Endothelial cell of umbilical vein (primary cell): ENCODE measurements around the gene UBE2F. TPM values are rescaled to one million over a fixed set of nuclear protein-coding genes. Genes with fewer than 3 reads are reported as not detected.

Source experiments
- BruUV-seq: library from RNA; stranded (reverse); fragments of 400-500 nt; replicated peaks from 2 replicates; lab custom pipeline; 2021; lab: Mats Ljungman, UMichigan
- CTCF ChIA-PET: fragments of 300-600, 350-600 bp; sonication (Branson Sonifier 250); formaldehyde crosslinking; loops from one replicate; lab custom pipeline; 2021; ENCODE audit warnings: antibody characterized with exemption, inconsistent platforms; lab: Charles Lee
- POLR2A ChIA-PET: fragments of 300-600, 350-600 bp; sonication (Branson Sonifier 250); formaldehyde crosslinking; loops from one replicate; lab custom pipeline; 2021; ENCODE audit warnings: antibody characterized with exemption, inconsistent platforms; lab: Charles Lee
- DNase-seq: peaks from one replicate; pipeline ENCODE4 v3.0.0-alpha.2; 2011; ENCODE audit warnings: low read depth, low spot score
- FAIRE-seq: peaks from 2 replicates; lab custom pipeline; 2011; peaks lifted over from hg19 to GRCh38; lab: Jason Lieb, UNC
- H2AFZ ChIP-seq: 2 replicates; pipeline ENCODE4 v1.6.0; 2012; ENCODE audit warnings: low read depth, low read length, control low read depth, inconsistent platforms
- H3K27ac ChIP-seq: 2 replicates; pipeline ENCODE4 v1.5.1; 2011; ENCODE audit warnings: low read depth, mild to moderate bottlenecking, control low read depth, low read length, moderate library complexity; ENCODE audit not compliant: insufficient read depth
- H3K27me3 ChIP-seq, 2 experiments: 2 replicates each; pipeline versions ENCODE4 v1.6.0 to v1.6.1; 2011; ENCODE audit warnings: low read length in 2 of 2, mixed read lengths in 1 of 2; ENCODE audit not compliant: control insufficient read depth in 2 of 2, insufficient read depth in 2 of 2
- H3K36me3 ChIP-seq, 2 experiments: 2 replicates in 1 of 2; 3 replicates in 1 of 2; pipeline ENCODE4 v1.5.1; 2011; ENCODE audit warnings: low read length in 2 of 2, mild to moderate bottlenecking in 1 of 2, moderate library complexity in 1 of 2; ENCODE audit not compliant: control insufficient read depth in 2 of 2, insufficient read depth in 2 of 2; ENCODE audit errors: extremely low read depth in 1 of 2
- H3K4me1 ChIP-seq: 3 replicates; pipeline ENCODE4 v1.5.1; 2011; ENCODE audit warnings: mild to moderate bottlenecking, low read length; ENCODE audit not compliant: control insufficient read depth, insufficient read depth; ENCODE audit errors: extremely low read depth
- H3K4me2 ChIP-seq: 2 replicates; pipeline ENCODE4 v1.6.1; 2011; ENCODE audit warnings: low read length, control low read depth, mixed read lengths; ENCODE audit not compliant: insufficient read depth
- H3K4me3 ChIP-seq, 3 experiments: fragments of 200-600 bp in 1 of 3; sonication (generic), shearing (Covaris generic) in 1 of 3; replicated peaks in 1 of 3; 2 replicates each; pipeline ENCODE4 v1.5.1; 2011 to 2016; ENCODE audit warnings: control low read depth in 3 of 3, low read length in 3 of 3, mild to moderate bottlenecking in 2 of 3, inconsistent platforms in 1 of 3, low read depth in 1 of 3, moderate library complexity in 1 of 3; ENCODE audit not compliant: insufficient read depth in 1 of 3
- H3K79me2 ChIP-seq: 2 replicates; pipeline ENCODE4 v1.6.0; 2012; ENCODE audit warnings: low read length, inconsistent platforms; ENCODE audit not compliant: control insufficient read depth, insufficient read depth
- H3K9ac ChIP-seq: replicated peaks from 2 replicates; pipeline ENCODE3; 2011; ENCODE audit warnings: low read length, control low read depth; ENCODE audit not compliant: insufficient read depth; ENCODE audit errors: extremely low read depth
- H3K9me1 ChIP-seq: replicated peaks from 3 replicates; pipeline ENCODE4 v1.6.0; 2011; ENCODE audit warnings: mild to moderate bottlenecking, low read length; ENCODE audit not compliant: control insufficient read depth, insufficient read depth; ENCODE audit errors: extremely low read depth
- H3K9me3 ChIP-seq: replicated peaks from 2 replicates; pipeline ENCODE4 v1.5.1; 2012; ENCODE audit warnings: low read length, inconsistent platforms; ENCODE audit not compliant: control insufficient read depth, insufficient read depth
- H4K20me1 ChIP-seq: replicated peaks from 2 replicates; pipeline ENCODE3; 2011; ENCODE audit warnings: mild to moderate bottlenecking, low read length; ENCODE audit not compliant: control insufficient read depth, insufficient read depth; ENCODE audit errors: extremely low read depth
- CTCF ChIP-seq, 2 donors: IDR thresholded peaks; 1 replicate in 1 of 2; 2 replicates in 1 of 2; pipeline ENCODE4 v1.5.1; 2011; ENCODE audit warnings: low read length in 2 of 2, mild to moderate bottlenecking in 2 of 2, moderate library complexity in 2 of 2, control low read depth in 1 of 2, inconsistent platforms in 1 of 2, low read depth in 1 of 2; ENCODE audit not compliant: insufficient read depth in 1 of 2; ENCODE audit errors: extremely low read depth in 1 of 2
- EZH2 ChIP-seq: IDR thresholded peaks from 2 replicates; pipeline ENCODE4 v1.6.1; 2012; ENCODE audit warnings: borderline replicate concordance, low read depth, mild to moderate bottlenecking, moderate library complexity, low read length, inconsistent platforms; ENCODE audit not compliant: severe bottlenecking
- FOS ChIP-seq: IDR thresholded peaks from 2 replicates; pipeline ENCODE4 v1.6.1; 2011; ENCODE audit warnings: mild to moderate bottlenecking, low read length, moderate library complexity, borderline replicate concordance; ENCODE audit not compliant: insufficient read depth
- GATA2 ChIP-seq: IDR thresholded peaks from 2 replicates; pipeline ENCODE4 v1.7.0; 2011; ENCODE audit warnings: low read depth, mild to moderate bottlenecking, moderate library complexity, mixed read lengths, low read length; ENCODE audit not compliant: insufficient read length, insufficient read depth
- JUN ChIP-seq: IDR thresholded peaks from 2 replicates; pipeline ENCODE4 v1.6.1; 2011; ENCODE audit warnings: borderline replicate concordance, low read depth; ENCODE audit not compliant: insufficient read length, insufficient read depth
- MAX ChIP-seq: IDR thresholded peaks from 2 replicates; pipeline ENCODE4 v1.6.1; 2011; ENCODE audit not compliant: insufficient read depth, insufficient read length
- MYC ChIP-seq: IDR thresholded peaks from one replicate; pipeline ENCODE4 v1.6.1; 2011; ENCODE audit warnings: mild to moderate bottlenecking, low read depth, low read length
- POLR2A ChIP-seq: IDR thresholded peaks from 2 replicates; pipeline ENCODE4 v1.6.1; 2012; ENCODE audit warnings: low read depth, mild to moderate bottlenecking, control low read depth, low read length
- POLR2AphosphoS5 ChIP-seq: IDR thresholded peaks from 2 replicates; pipeline ENCODE4 v1.6.1; 2012; ENCODE audit warnings: low read depth, mild to moderate bottlenecking, control low read depth, low read length, moderate library complexity; ENCODE audit not compliant: insufficient read depth
- dilution Hi-C: fragments of 300-500 bp; cut with MboI; formaldehyde crosslinking; loops from one replicate; pipeline ENCODE4 v1.15.0; 2019; ENCODE audit warnings: low sequenced_read_pairs; ENCODE audit not compliant: extremely low pct_ligation_motif_present
- intact Hi-C: fragments of 100-400 bp; cut with micrococcal nuclease; formaldehyde crosslinking; loops from one replicate; pipeline ENCODE4 v1.10.0; 2022
- polyA plus RNA-seq, 4 experiments: library from polyadenylated mRNA; depleted of rRNA in 3 of 4; stranded (reverse) in 3 of 4; unstranded in 1 of 4; fragments of >200 nt; gene quantifications; 2 replicates each; pipeline versions ENCODE4 v1.2.1 to v1.2.3, GENCODE V29; 2011 to 2012; ENCODE audit warnings: missing spikeins in 1 of 4
- total RNA-seq: library from RNA; stranded (reverse); gene quantifications from 2 replicates; pipeline ENCODE4 v1.2.3, GENCODE V29; 2021

UBE2F gene
- total and polyA plus RNA-seq, 2 donors (not counting 3 experiments of a cell fraction or from before 2014, with no cell fraction given): 42.3 to 45.6 TPM

GRCh38 chr2:238010572-238010971 is 43.8 kb downstream of the UBE2F start:
- ChIA-PET POLR2A (no interaction called here), CTCF (no interaction called here)
- intact Hi-C loops (no loop called here), dilution Hi-C loops (no loop called here)
- Histone ChIP-seq H4K20me1 (no peaks in the 10 kb centered on the region), H2AFZ (no peak overlapping the region), H3K9me3 (no peaks in the 10 kb centered on the region), H3K4me1 (no peaks in the 10 kb centered on the region), H3K9ac (no peak overlapping the region), H3K9me1 (no peaks in the 10 kb centered on the region), H3K36me3 (no peaks in the 10 kb centered on the region), H3K27me3 (no peaks in the 10 kb centered on the region), H3K79me2 (no peaks in the 10 kb centered on the region), H3K4me3 (no peak overlapping the region), H3K27ac (no peak overlapping the region), H3K4me2 (no peak overlapping the region)
- DNase-seq: no peak
- BruUV-seq: no TSS peak
- TF ChIP-seq MAX (no peak), JUN (no peak), CTCF (IDR thresholded peaks at IDR 0.05; ENCODE audit: extremely low read depth in 1 of 2, insufficient read depth in 1 of 2, low read depth in 1 of 2, low read length in 2 of 2) (no peak), MYC (no peak), FOS (no peak), GATA2 (no peak), POLR2A (no peak), POLR2AphosphoS5 (no peak), EZH2 (no peak)
- no peak for FAIRE-seq
